CD8-positive, alpha-beta memory T cell (primary cell): ENCODE results near the gene RPA3. TPM values are rescaled to one million over a fixed set of nuclear protein-coding genes. Genes with fewer than 3 reads are reported as not detected.

Experiments used
- CTCF ChIA-PET: fragments of 350-600 bp; sonication (Branson Sonifier 250); formaldehyde crosslinking; loops from one replicate; lab custom pipeline; 2021; ENCODE audit warnings: antibody characterized with exemption; lab: Charles Lee
- POLR2A ChIA-PET: fragments of 350-600 bp; sonication (Branson Sonifier 250); formaldehyde crosslinking; loops from one replicate; lab custom pipeline; 2021; ENCODE audit warnings: antibody characterized with exemption; lab: Charles Lee
- DNase-seq, 5 donors: peaks; one replicate each; pipeline versions ENCODE4 v3.0.0 to v3.0.0-alpha.2; 2020 to 2022; ENCODE audit warnings: mixed read lengths in 1 of 5
- H3K27ac ChIP-seq: one replicate; pipeline ENCODE4 v1.7.0; 2013; ENCODE audit warnings: low read depth, mild to moderate bottlenecking, low read length, moderate library complexity
- H3K27me3 ChIP-seq: 2 replicates; pipeline ENCODE4 v1.7.0; 2013; ENCODE audit warnings: low read length, mild to moderate bottlenecking; ENCODE audit not compliant: insufficient read depth, poor library complexity, severe bottlenecking
- H3K36me3 ChIP-seq: 2 replicates; pipeline ENCODE4 v1.7.0; 2013; ENCODE audit warnings: mild to moderate bottlenecking, low read length, moderate library complexity; ENCODE audit not compliant: insufficient read depth
- H3K4me1 ChIP-seq: 2 replicates; pipeline ENCODE4 v1.7.0; 2013; ENCODE audit warnings: mild to moderate bottlenecking, low read length, moderate library complexity; ENCODE audit not compliant: insufficient read depth
- H3K4me3 ChIP-seq: 2 replicates; pipeline ENCODE4 v1.7.0; 2013; ENCODE audit warnings: mild to moderate bottlenecking, low read length
- H3K9me3 ChIP-seq: 2 replicates; pipeline ENCODE4 v1.7.0; 2013; ENCODE audit warnings: mild to moderate bottlenecking, low read length
- H3K27ac Mint-ChIP-seq, 8 donors: one replicate each; pipeline ENCODE4 v1.8.0; 2020 to 2021; ENCODE audit warnings: mixed read lengths in 8 of 8, mild to moderate bottlenecking in 6 of 8, inconsistent platforms in 3 of 8, moderate library complexity in 3 of 8
- H3K27me3 Mint-ChIP-seq, 2 donors: one replicate each; pipeline ENCODE4 v1.8.0; 2020 to 2021; ENCODE audit warnings: mixed read lengths in 2 of 2, mild to moderate bottlenecking in 1 of 2, moderate library complexity in 1 of 2
- H3K36me3 Mint-ChIP-seq, 3 donors: one replicate each; pipeline ENCODE4 v1.8.0; 2020 to 2021; ENCODE audit warnings: mixed read lengths in 3 of 3, inconsistent platforms in 1 of 3, mild to moderate bottlenecking in 1 of 3
- H3K4me1 Mint-ChIP-seq, 3 donors: one replicate each; pipeline ENCODE4 v1.8.0; 2020 to 2021; ENCODE audit warnings: mixed read lengths in 3 of 3, inconsistent platforms in 1 of 3, mild to moderate bottlenecking in 1 of 3
- H3K4me3 Mint-ChIP-seq, 7 donors: one replicate each; pipeline ENCODE4 v1.8.0; 2020 to 2021; ENCODE audit warnings: mixed read lengths in 7 of 7, mild to moderate bottlenecking in 6 of 7, moderate library complexity in 4 of 7, inconsistent platforms in 2 of 7
- H3K9me3 Mint-ChIP-seq, 5 donors: one replicate each; pipeline ENCODE4 v1.8.0; 2020 to 2022; ENCODE audit warnings: mixed read lengths in 5 of 5, mild to moderate bottlenecking in 3 of 5, moderate library complexity in 2 of 5, inconsistent platforms in 1 of 5
- polyA plus RNA-seq: library from polyadenylated mRNA; unstranded; fragments of 300-500 nt; fragmentation: Illumina TruSeq; gene quantifications from one replicate; pipeline ENCODE4 v1.2.3, GENCODE V29; 2021
- total RNA-seq, 2 experiments: library from RNA; stranded (reverse); gene quantifications; one replicate each; pipeline ENCODE4 v1.2.3, GENCODE V29; 2021

The RPA3 gene
- total and polyA plus RNA-seq, 3 experiments from 2014 or later, result 94.9 to 149 (median 145) TPM

GRCh38 chr7:7612519-7612918 lies 105.9 kb downstream of the RPA3 start:
- Mint-ChIP-seq H3K4me3 (no peak overlapping the region), H3K27ac (no peak overlapping the region), H3K27me3 (no peaks in the 10 kb centered on the region), H3K36me3 (peaks cover 4 to 13% (median 11%) of the 10 kb centered on the region in 3 donors), H3K4me1 (peaks cover 0 to 2% (median under 1%) of the 10 kb centered on the region in 3 donors), H3K9me3 (no peaks in the 10 kb centered on the region)
- Histone ChIP-seq H3K27ac (no peak overlapping the region), H3K36me3 (no peaks in the 10 kb centered on the region), H3K9me3 (no peaks in the 10 kb centered on the region), H3K4me1 (no peaks in the 10 kb centered on the region), H3K4me3 (no peak overlapping the region), H3K27me3 (no peaks in the 10 kb centered on the region)
- DNase-seq, result no peak
- ChIA-PET CTCF (interaction anchor here (1.3 kb wide), 1 partner anchor 578 kb away, joined by 3 read pairs; no protein-coding TSS in a partner anchor), POLR2A (no interaction called here)

GRCh38 chr7:7609330-7609729 lies 109.1 kb downstream of the RPA3 start:
- Mint-ChIP-seq H3K27ac (no peak overlapping the region), H3K4me3 (no peak overlapping the region), H3K4me1 (no peaks in the 10 kb centered on the region), H3K9me3 (no peaks in the 10 kb centered on the region), H3K27me3 (no peaks in the 10 kb centered on the region), H3K36me3 (peaks cover 5 to 26% (median 13%) of the 10 kb centered on the region in 3 donors)
- Histone ChIP-seq H3K36me3 (peaks cover 13% of the 10 kb centered on the region), H3K27me3 (no peaks in the 10 kb centered on the region), H3K4me1 (no peaks in the 10 kb centered on the region), H3K4me3 (no peak overlapping the region), H3K27ac (no peak overlapping the region), H3K9me3 (no peaks in the 10 kb centered on the region)
- CTCF ChIA-PET, result no interaction called here
- POLR2A ChIA-PET, result no interaction called here
- DNase-seq, result no peak

GRCh38 chr7:7607010-7607409 lies 111.4 kb downstream of the RPA3 start:
- DNase-seq, result no peak
- Histone ChIP-seq H3K4me1 (no peaks in the 10 kb centered on the region), H3K27ac (no peak overlapping the region), H3K27me3 (no peaks in the 10 kb centered on the region), H3K36me3 (peaks cover 13% of the 10 kb centered on the region), H3K4me3 (no peak overlapping the region), H3K9me3 (no peaks in the 10 kb centered on the region)
- Mint-ChIP-seq H3K27me3 (no peaks in the 10 kb centered on the region), H3K9me3 (no peaks in the 10 kb centered on the region), H3K4me1 (no peaks in the 10 kb centered on the region), H3K27ac (no peak overlapping the region), H3K4me3 (no peak overlapping the region), H3K36me3 (peaks cover 5 to 26% (median 13%) of the 10 kb centered on the region in 3 donors)
- ChIA-PET CTCF (interaction anchor here (0.7 kb wide), 1 partner anchor 592 kb away, joined by 3 read pairs; no protein-coding TSS in a partner anchor), POLR2A (no interaction called here)

GRCh38 chr7:7596176-7596575 lies 122.2 kb downstream of the RPA3 start:
- H3K36me3 Mint-ChIP-seq, result peaks cover 18 to 53% (median 22%) of the 10 kb centered on the region in 3 donors
- Histone ChIP-seq H3K9me3 (no peaks in the 10 kb centered on the region), H3K4me1 (no peaks in the 10 kb centered on the region), H3K36me3 (peaks cover 8% of the 10 kb centered on the region), H3K27ac (no peak overlapping the region), H3K27me3 (no peaks in the 10 kb centered on the region), H3K4me3 (no peak overlapping the region)
- no peak for DNase-seq
- H3K9me3 Mint-ChIP-seq, result peaks cover 0 to 5% (median 2%) of the 10 kb centered on the region in 5 donors
- peaks cover 10 to 14% (median 10%) of the 10 kb centered on the region in 3 donors for H3K4me1 Mint-ChIP-seq
- H3K4me3 Mint-ChIP-seq, result peak overlapping the region in 1 of 7 donors; percentile 39
- peak overlapping the region in 1 of 8 donors; percentile 51 for H3K27ac Mint-ChIP-seq
- ChIA-PET CTCF (interaction anchor here (1.0 to 1.6 kb wide), 5 partner anchors 11 to 700 kb away, joined by 3 to 7 read pairs (median 4); partner anchors contain the start of gene UMAD1), POLR2A (no interaction called here)
- no peaks in the 10 kb centered on the region for H3K27me3 Mint-ChIP-seq

GRCh38 chr7:7595451-7595850 lies 123.0 kb downstream of the RPA3 start:
- H3K9me3 ChIP-seq, result no peaks in the 10 kb centered on the region
- peaks cover 0 to 2% (median 0%) of the 10 kb centered on the region in 5 donors for H3K9me3 Mint-ChIP-seq
- no peak overlapping the region for H3K4me3 ChIP-seq
- H3K4me1 Mint-ChIP-seq, result peaks cover 10 to 14% (median 10%) of the 10 kb centered on the region in 3 donors
- no peaks in the 10 kb centered on the region for H3K27me3 Mint-ChIP-seq
- H3K4me3 Mint-ChIP-seq, result no peak overlapping the region
- ChIA-PET POLR2A (no interaction called here), CTCF (interaction anchor here (0.9 to 1.6 kb wide), 8 partner anchors 10 to 701 kb away, joined by 3 to 7 read pairs (median 4); partner anchors contain the start of gene UMAD1)
- no peak overlapping the region for H3K27ac ChIP-seq
- no peaks in the 10 kb centered on the region for H3K4me1 ChIP-seq
- no peaks in the 10 kb centered on the region for H3K27me3 ChIP-seq
- H3K36me3 Mint-ChIP-seq, result peaks cover 19 to 58% (median 20%) of the 10 kb centered on the region in 3 donors
- DNase-seq, result peak in 2 of 5 donors; percentile 10 to 21
- H3K36me3 ChIP-seq, result peaks cover 13% of the 10 kb centered on the region
- H3K27ac Mint-ChIP-seq, result peak overlapping the region in 1 of 8 donors; percentile 22

Other genes with a start within 250 kb of the RPA3 start
- gene COL28A1, start 182.7 kb downstream of the RPA3 start, total RNA-seq, result not detected
- not detected for gene COL28A1, start 182.7 kb downstream of the RPA3 start, polyA plus RNA-seq
- 10 to 100 TPM; 38.2 to 38.7 TPM for gene MIOS, start 151.7 kb downstream of the RPA3 start, total RNA-seq
- 18.8 TPM for gene MIOS, start 151.7 kb downstream of the RPA3 start, polyA plus RNA-seq
- 10 to 100 TPM; 13.5 to 14.8 TPM for gene UMAD1, start 77.9 kb downstream of the RPA3 start, total RNA-seq
- 27.4 TPM for gene UMAD1, start 77.9 kb downstream of the RPA3 start, polyA plus RNA-seq